GM18508 (cell line): ENCODE measurements around the gene STPG1.

ENCODE experiments used
- ATAC-seq: cut with Tn5 transposase; IDR thresholded peaks from one replicate; pipeline ENCODE4 v1.9.1; 2021; ENCODE audit warnings: moderate number of reproducible peaks; ENCODE audit not compliant: insufficient read depth, unreplicated experiment

The STPG1 gene

GRCh38 chr1:24374891-24375786, 38.4 kb downstream of the STPG1 start:
- no peak for ATAC-seq

- ATAC-seq = no peak
These were observed 39.9 kb downstream of the STPG1 start for GRCh38 chr1:24373710-24374109.

GRCh38 chr1:24373044-24373443, 40.5 kb downstream of the STPG1 start:
- ATAC-seq = no peak

GRCh38 chr1:24369801-24370200, 43.8 kb downstream of the STPG1 start:
- ATAC-seq = no peak

- ATAC-seq = no peak
These were observed 44.4 kb downstream of the STPG1 start for GRCh38 chr1:24369199-24369598.

GRCh38 chr1:24366707-24367106, 46.9 kb downstream of the STPG1 start:
- ATAC-seq = no peak

- no peak for ATAC-seq
These were observed 48.5 kb downstream of the STPG1 start for GRCh38 chr1:24364975-24365678.

GRCh38 chr1:24364605-24364974, 49.0 kb downstream of the STPG1 start:
- no peak for ATAC-seq

GRCh38 chr1:24363994-24364393, 49.6 kb downstream of the STPG1 start:
- no peak for ATAC-seq

GRCh38 chr1:24362982-24363614, 50.5 kb downstream of the STPG1 start:
- ATAC-seq = no peak

- ATAC-seq = no peak
These were observed 51.2 kb downstream of the STPG1 start for GRCh38 chr1:24362396-24362795.

- no peak for ATAC-seq
These were observed 51.8 kb downstream of the STPG1 start for GRCh38 chr1:24361811-24362210.

GRCh38 chr1:24360681-24361080, 52.9 kb downstream of the STPG1 start:
- no peak for ATAC-seq

GRCh38 chr1:24357038-24357437, 56.5 kb downstream of the STPG1 start:
- ATAC-seq = no peak

- ATAC-seq = no peak
These were observed 58.1 kb downstream of the STPG1 start for GRCh38 chr1:24355466-24355865.

GRCh38 chr1:24353292-24353891, 60.2 kb downstream of the STPG1 start:
- ATAC-seq = no peak

- ATAC-seq = no peak
These were observed 61.5 kb downstream of the STPG1 start for GRCh38 chr1:24351918-24352627.

- no peak for ATAC-seq
These were observed 62.3 kb downstream of the STPG1 start for GRCh38 chr1:24351247-24351646.

GRCh38 chr1:24349891-24350290, 63.7 kb downstream of the STPG1 start:
- no peak for ATAC-seq

- no peak for ATAC-seq
These were observed 65.4 kb downstream of the STPG1 start for GRCh38 chr1:24348196-24348595.
